Measurements from ENCODE around the gene TNFRSF8. TPM values are rescaled to one million over a fixed set of nuclear protein-coding genes. Genes with fewer than 3 reads are reported as not detected.

The TNFRSF8 gene
- total and polyA plus RNA-seq, 12 donors = 0.17 to 0.61 (median 0.42) TPM; not detected in 1

DNA sequence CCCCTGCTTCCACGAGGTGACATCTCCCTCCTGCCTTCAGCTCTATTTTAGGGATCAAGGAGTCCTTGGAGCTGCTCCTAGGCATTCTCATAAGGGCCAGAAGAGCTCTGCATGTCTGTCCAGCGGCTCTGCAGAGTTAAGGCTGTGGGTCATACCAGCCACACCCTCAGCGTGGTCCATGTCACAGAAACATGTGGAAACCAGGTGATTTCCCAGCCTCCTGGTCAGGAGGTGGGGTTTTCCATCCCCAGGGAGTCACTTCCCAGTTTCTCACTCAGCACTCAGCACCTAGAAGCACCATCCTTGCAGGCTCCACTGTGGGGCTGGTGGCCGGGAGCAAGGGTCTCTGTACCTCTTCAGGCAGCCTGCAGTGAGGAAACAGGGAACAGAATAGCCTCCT lies 102.2 kb downstream of the TNFRSF8 start:
- Histone ChIP-seq H3K36me3 (replicated peaks in 1 of 2) (no peaks in the 10 kb centered on the region), H3K4me1 (replicated peaks in 1 of 2) (peaks cover 17 to 34% of the 10 kb centered on the region in 2 donors), H3K9me3 (replicated peaks in 1 of 3) (no peaks in the 10 kb centered on the region), H3K27me3 (no peaks in the 10 kb centered on the region), H3K4me3 (no peak overlapping the region), H3K27ac (no peak overlapping the region)
- no peak for DNase-seq
- intact Hi-C loops (cut with DNase I) = no loop called here
- WGBS, 4 donors = 92 to 94% (median 94%) methylated on average over 3 to 4 of the region's 4 CpGs
- TF ChIP-seq, protein P1, sequence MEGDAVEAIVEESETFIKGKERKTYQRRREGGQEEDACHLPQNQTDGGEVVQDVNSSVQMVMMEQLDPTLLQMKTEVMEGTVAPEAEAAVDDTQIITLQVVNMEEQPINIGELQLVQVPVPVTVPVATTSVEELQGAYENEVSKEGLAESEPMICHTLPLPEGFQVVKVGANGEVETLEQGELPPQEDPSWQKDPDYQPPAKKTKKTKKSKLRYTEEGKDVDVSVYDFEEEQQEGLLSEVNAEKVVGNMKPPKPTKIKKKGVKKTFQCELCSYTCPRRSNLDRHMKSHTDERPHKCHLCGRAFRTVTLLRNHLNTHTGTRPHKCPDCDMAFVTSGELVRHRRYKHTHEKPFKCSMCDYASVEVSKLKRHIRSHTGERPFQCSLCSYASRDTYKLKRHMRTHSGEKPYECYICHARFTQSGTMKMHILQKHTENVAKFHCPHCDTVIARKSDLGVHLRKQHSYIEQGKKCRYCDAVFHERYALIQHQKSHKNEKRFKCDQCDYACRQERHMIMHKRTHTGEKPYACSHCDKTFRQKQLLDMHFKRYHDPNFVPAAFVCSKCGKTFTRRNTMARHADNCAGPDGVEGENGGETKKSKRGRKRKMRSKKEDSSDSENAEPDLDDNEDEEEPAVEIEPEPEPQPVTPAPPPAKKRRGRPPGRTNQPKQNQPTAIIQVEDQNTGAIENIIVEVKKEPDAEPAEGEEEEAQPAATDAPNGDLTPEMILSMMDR (IDR thresholded peaks at IDR 0.05) = no peak
- no peak for TF ChIP-seq POLR2A (IDR thresholded peaks at IDR 0.05)

DNA sequence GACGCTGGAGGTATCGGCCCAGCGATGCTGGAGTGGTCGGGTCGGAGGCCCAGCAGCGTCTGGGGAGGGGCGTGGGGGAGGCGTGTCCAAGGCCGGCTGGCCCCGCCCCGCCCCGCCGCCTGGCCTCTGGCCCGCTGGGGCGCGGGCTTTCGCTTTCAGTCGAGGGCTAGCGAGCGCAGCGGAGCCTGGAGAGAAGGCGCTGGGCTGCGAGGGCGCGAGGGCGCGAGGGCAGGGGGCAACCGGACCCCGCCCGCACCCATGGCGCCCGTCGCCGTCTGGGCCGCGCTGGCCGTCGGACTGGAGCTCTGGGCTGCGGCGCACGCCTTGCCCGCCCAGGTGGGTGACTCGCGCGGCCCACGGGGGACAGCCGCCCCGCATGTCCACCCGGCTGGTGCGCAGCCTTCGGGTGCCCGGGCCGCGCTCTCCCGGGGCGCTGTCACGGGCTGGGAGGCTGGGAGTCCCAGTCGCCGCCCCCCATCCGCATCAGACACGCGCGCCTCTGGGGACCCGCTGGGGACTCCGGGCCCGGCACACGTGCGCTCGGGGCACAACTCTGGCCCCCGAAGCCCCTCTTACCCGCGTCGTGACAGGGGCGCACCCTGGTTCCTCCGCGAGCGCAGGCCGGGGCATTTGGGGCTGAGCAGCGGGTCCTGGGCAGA lies 103.9 kb downstream of the TNFRSF8 start, which contains the start of gene TNFRSF1B:
Gene TNFRSF1B, plus strand, starts transcription at position 158 of the 659 bp plus-strand sequence. Its CDS starts 101 bp downstream, at position 259.
- 0 to 2% (median 2%) methylated on average over 14 to 79 of the region's 79 CpGs; no CpG with 5 or more reads in 1 of the 4 donors for WGBS, 4 donors
- Histone ChIP-seq H3K27ac (peak within 1 kb of the TSS in 4 of 5 donors; percentile 36 to 88 (median 80)), H3K27me3 (no peaks in the 10 kb centered on the region), H3K4me1 (replicated peaks in 1 of 2) (peaks cover 7 to 29% of the 10 kb centered on the region in 2 donors), H3K4me3 (peak within 1 kb of the TSS in 3 of 4 donors; percentile 9 to 88 (median 20)), H3K36me3 (replicated peaks in 1 of 2) (no peaks in the 10 kb centered on the region), H3K9me3 (replicated peaks in 1 of 3) (no peaks in the 10 kb centered on the region)
- intact Hi-C loops (cut with DNase I) = no loop called here
- TF ChIP-seq, protein P1 (IDR thresholded peaks at IDR 0.05) = no peak
- peak; percentile 66 to 69 for TF ChIP-seq POLR2A (IDR thresholded peaks at IDR 0.05)
- peak in 6 of 7 donors; percentile 52 to 65 (median 56) for DNase-seq

DNA sequence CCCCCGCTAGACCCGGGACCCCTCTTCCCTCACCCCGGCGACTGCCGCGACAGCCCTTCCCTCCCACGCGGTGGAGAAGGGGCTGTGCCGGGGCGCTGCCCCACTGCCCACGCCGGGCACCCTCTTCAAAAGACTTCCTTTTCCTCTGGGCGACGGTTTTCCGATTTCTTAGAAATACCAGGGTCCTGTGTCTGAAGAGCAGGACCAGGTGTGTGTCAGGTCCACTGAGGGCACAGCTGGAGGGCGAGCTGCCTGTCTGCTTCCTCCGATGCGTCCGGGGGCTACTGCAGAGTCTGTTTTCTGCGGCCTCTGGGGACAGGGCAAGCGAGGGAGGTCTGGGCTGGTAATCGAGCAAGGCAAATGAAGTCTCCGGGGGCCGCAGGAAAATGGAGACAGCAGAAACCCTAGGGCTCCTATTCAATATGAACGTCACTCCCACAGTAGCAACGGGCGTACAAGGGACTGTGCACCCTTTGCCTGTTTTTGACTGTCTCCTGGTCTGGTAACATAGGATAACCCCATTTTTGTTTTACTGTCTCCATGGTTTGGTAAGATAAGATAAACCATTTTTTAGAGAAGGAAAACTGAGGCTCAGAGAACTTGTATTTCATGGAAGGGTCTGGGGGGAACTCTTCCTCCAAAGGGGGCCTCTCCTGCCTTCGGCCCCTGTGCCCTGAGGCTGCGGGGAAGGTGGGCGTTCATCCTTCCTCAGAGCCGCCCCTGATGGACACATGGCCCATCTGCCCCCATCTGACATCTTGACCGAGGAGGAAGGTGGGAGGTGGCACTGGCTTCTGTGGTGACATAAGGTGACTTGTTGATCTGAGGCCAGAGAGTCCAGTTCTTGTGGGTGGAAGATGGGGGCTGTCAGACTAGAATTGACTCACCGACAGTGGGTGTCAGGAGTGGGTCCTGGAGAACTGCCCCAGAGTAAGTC lies 104.7 kb downstream of the TNFRSF8 start:
- Histone ChIP-seq H3K4me3 (peak overlapping the region in 2 of 4 donors; percentile 20 to 88), H3K4me1 (replicated peaks in 1 of 2) (peaks cover 0 to 29% of the 10 kb centered on the region in 2 donors), H3K27ac (peak overlapping the region in 4 of 5 donors; percentile 36 to 88 (median 80)), H3K27me3 (no peaks in the 10 kb centered on the region), H3K36me3 (replicated peaks in 1 of 2) (no peaks in the 10 kb centered on the region), H3K9me3 (replicated peaks in 1 of 3) (no peaks in the 10 kb centered on the region)
- WGBS, 4 donors = 38 to 49% (median 47%) methylated on average over 17 to 33 of the region's 33 CpGs
- DNase-seq = no peak
- intact Hi-C loops (cut with DNase I) = no loop called here
- TF ChIP-seq POLR2A (IDR thresholded peaks at IDR 0.05) = no peak
- TF ChIP-seq, protein P1 (IDR thresholded peaks at IDR 0.05) = no peak

Measured in adrenal gland (tissue), 12 donors.